Stimulated activated CD4-positive, alpha-beta T cell treated with anti-CD3 and anti-CD28 coated beads, Interleukin-2, amount 100 ng/mL, for 48 hours (primary cell): ENCODE measurements around the gene SLC12A7.

Source experiments
- DNase-seq, 2 donors: peaks; one replicate each; pipeline ENCODE4 v3.0.0-alpha.2; 2020

Gene SLC12A7

DNA sequence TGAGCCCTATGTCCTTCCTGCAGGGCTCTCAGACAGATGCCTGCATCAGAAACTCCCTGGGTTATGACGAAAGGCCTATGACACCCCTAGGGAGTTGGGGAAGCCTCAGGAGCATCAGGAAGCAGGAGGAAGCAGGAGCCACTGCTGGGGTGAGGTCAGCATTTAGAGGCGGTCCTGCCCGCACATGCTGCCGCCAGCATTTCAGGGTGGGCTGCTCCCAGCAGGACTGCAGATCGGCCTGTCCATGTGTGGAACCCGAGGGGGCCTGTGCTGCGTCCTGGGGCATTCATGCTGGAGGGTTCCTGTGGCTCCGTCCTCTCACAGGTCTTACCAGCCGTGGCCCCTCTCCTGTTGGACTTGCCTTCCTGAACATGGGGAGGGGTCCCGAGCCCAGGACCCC lies 96.4 kb downstream of the SLC12A7 start:
- DNase-seq: no peak

DNA sequence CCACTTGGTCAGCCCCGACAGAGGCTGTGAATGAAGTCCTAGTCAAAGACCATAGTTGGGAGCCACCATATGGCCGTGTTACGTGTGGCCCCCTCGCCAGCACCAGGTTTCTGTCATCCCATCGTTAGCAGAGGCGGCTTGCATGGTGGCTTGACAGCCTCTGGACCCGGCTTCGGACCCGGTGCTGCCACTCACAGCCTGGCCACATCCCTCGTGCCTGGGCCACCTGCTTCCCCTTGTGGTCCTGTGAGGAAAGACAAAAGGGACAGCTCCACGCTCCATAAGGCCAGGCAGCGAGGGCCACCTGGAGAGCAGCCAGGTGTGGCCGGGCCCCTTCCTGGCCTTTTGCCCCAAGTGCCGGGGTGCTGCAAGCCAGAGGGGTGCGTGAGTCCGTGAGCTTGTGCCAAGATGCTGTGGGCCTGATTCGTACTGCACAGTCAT lies 97.1 kb downstream of the SLC12A7 start:
- DNase-seq: no peak

- DNase-seq: no peak
Observed at GRCh38 chr5:1014346-1014745, 97.5 kb downstream of the SLC12A7 start.

- no peak for DNase-seq
Observed at GRCh38 chr5:1013948-1014301, 97.9 kb downstream of the SLC12A7 start.

- DNase-seq: no peak
Observed at GRCh38 chr5:1013238-1013947, 98.5 kb downstream of the SLC12A7 start.

GRCh38 chr5:1012900-1013237 lies 99.0 kb downstream of the SLC12A7 start:
- no peak for DNase-seq

- no peak for DNase-seq
Observed at GRCh38 chr5:1012313-1012841, 99.5 kb downstream of the SLC12A7 start.

- DNase-seq: no peak
Observed at GRCh38 chr5:1011741-1012312, 100.0 kb downstream of the SLC12A7 start.

- peak; percentile 39 to 46 for DNase-seq
Observed at GRCh38 chr5:1011226-1011631, 100.6 kb downstream of the SLC12A7 start.

GRCh38 chr5:1010641-1011046 lies 101.2 kb downstream of the SLC12A7 start:
- DNase-seq: no peak

- no peak for DNase-seq
Observed at GRCh38 chr5:1010181-1010510, 101.7 kb downstream of the SLC12A7 start.

DNA sequence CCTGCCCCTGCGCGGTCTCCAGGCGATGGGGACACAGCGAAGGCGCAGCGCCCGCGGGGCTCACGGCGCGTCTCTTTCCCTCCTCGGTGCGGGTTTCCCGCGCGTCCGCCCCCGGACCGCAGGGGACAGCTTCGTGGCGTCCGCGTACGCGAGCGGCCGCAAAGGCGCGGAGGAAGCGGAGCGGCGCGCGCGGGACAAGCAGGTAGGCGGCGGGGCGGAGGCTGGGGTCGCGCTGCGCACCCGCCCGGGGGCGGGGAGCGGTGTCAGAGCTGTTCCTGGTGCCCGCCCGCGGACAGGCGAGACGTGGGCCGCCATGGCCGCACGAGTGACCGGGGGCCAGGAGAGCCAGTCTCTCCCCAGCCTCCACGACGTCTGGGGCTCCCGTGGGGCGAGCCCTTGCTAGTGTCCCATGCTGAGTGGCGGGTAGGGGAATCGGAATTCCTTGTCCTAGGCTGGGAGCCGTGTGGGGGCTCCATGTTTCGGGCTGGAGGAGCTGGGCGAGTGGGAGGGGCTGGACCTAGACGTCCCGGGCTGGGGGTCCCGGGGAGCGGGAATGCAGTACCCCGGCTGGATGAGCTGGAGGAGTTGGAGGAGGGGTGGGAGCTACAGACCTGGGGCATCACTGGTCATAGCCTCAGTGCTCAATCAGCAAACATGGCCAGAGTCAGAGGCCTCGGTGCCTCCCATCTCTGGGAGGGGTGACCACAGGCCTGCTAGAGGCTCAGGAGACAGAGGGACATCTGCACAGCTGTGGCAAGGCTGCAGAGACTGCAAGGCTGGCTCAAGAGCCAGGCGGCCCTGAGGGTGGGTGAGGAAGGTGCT lies 102.3 kb downstream of the SLC12A7 start:
- no peak for DNase-seq

DNA sequence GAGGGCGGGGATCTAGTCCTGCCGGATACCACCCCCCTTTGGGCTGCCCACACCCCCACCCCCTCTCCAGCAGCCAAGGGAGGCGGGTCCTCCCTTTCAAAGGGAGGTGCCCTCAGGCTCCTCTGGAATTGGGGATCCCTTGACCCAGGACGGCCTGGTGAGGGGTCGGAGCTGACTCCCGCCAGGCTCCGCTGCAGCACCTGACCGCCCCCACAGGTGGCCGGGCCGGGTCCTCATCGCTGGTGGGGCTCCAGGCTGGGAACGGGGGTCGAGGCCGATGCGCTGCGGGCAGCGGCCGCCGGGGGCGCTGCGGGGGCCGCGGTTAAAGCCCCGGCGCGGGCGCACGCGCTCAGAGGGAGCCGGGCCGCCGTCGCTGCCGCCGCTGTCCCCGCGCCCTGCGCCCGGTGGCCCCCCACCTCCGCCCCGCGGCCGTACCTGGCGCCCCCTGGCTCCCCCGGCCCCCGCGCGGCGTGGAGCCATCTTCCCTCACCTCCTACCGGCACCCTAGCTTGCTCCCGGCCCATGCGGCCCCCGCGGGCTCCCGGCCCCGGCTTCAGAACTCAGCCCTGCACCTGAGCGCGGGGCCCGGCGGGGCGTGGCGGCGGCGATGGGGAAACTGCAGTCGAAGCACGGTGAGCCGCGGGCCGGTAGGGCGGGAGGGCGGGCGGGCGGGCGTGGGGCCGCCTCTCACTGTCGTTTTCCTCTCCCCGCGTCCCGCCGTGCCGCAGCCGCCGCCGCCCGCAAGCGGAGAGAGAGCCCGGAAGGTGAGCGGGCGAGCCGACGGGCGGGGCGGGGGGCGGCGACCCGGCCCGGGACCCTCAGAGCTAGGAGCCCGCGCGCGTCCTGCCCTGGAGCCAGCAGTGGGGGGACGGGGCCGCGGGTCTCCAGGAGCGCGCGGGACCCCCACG lies 103.2 kb downstream of the SLC12A7 start, which contains the start of gene NKD2:
TSS of gene NKD2 (plus strand) at position 352 of the 908 bp plus-strand sequence. CDS start at position 608, 256 bp downstream.
- DNase-seq: peak in 1 of 2 donors; percentile 52

DNA sequence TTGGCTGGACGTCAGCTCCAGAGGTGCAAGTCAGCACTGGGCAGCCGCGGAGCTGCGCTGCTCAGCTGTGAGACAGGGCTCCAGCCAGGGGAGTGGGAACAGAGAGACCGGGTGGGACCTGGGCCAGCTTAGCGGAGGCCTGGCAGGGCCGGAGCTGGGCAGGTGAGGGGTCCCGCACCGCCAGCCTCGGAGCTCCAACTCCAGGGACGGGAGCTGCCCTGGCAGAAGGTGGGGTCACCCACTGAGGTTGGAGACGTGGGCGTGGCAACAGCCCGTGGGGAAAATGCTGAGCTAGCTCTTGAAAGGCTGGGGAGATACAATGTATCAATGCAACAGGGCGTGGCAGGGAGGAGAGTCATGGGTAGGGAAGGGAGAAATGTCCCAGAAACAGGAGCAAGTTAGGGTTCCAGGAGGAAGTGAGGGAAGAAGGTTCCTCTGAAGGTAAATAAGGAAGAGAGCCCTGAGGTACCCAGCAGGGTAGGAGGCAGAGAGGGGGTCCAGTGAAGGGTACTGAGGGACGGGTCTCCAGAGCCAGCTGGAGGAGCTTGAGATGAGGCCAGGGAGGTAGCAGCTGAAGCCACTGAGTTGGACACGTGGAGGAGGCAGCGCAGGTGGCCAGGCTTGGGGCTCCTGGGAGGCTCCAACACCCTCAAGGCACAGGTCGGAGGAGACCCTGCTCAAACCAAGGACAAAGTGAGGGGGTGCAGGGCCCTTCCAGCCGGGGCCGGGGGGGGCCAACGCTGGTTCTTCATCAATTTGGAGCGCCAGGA lies 104.0 kb downstream of the SLC12A7 start:
- no peak for DNase-seq

GRCh38 chr5:1007221-1007680 lies 104.6 kb downstream of the SLC12A7 start:
- no peak for DNase-seq

DNA sequence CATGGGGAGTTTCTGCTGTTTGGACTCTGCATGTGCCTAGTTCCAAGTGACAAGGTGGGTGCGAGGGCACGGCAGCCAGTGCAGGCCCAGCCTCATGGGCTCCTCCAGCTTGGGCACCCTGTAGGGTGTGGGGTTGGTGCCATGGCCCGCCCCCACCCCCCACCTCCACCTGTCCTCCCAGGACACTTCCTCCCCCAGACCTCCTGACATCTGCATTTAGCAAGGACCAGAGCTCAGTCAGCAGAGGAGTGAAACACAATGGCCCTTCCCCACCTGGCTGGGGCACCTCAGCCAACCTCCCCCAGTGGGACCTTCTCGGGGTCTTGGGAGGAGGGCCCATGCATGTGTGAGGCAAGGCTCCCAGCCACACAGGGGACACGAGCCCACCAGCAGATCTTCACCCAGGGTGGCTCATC lies 105.2 kb downstream of the SLC12A7 start:
- DNase-seq: no peak

DNA sequence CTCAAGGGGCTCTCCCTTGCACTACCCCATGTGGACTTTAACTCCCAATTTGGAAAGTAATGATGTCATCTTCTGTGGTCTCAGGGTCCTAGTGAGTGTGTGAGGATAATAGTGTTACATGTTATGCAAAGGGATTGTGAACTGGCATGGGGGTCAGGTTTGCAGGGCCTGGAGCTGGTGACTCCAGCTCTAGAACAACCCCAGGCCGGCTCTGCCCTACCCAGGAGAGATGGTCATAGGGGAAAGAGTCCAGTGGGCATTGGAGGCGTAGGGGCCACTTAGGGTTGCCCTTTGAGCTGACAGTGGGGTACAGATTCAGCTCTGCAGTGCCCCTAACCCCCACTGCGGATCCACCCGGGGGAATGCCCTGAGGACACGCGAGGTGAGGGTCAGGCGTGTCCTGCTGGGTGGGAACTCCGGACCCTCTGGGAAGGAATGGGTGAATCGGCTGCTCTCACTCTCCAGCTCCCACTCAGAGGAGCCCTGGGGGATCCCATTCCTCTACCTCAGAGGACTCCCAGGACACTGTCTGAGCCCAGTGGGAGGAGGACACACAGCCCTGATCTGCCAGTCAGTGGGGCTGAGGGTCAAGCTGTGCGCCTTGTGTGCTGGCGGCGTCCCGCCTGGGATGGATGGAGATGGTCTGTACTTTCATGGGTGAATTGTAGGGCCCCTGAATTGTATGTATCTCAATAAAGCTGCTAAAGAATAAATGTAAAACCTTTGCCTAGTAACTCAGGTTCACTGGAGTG lies 105.8 kb downstream of the SLC12A7 start:
- DNase-seq: no peak

DNA sequence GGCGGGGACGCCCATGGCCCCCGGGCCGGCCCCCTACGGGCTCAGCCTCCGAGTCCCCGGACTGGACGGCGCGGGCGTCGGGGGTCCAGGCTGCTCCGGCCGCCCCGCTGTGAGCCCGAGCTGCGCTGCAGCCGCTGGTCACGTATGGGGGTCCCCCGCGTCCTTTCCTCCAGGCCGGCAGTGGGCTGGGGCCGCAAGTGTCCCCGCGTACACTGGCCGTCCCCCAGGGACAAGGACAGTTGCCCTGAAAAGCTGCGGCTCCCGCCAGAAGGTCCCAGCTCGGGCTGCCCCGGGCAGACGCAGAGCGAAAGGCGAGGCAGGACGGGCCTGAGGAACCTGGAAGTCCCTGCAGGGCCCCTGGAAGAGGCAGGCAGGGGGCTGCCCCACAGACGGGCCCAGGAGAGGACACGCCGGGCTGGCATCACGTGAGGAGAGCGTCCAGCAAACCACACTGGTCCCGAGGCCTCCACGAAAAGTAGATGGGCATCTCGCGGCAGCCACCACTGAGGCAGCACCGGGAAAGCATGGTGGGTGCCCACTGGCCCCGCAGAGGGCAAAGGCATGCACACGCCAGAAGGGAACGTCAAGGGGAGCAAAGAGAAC lies 106.5 kb downstream of the SLC12A7 start:
- no peak for DNase-seq

- DNase-seq: peak in 1 of 2 donors; percentile 32
Observed at GRCh38 chr5:1004461-1005248, 107.2 kb downstream of the SLC12A7 start.
